VCaP (cell line): ENCODE results near the gene ARMCX1.
"Not testable (repeated sequence)": the region's sequence is repeated elsewhere in the genome, so short reads cannot be mapped to it uniquely, and the experiment has no call there.

Experiments used
- H3K27ac ChIP-seq: fragments of 450-650 bp; 2 replicates; pipeline ENCODE4 v1.5.1; 2017
- CTCF ChIP-seq: fragments of 450-650 bp; conservative IDR thresholded peaks from 2 replicates; pipeline ENCODE4 v1.5.1; 2017; ENCODE audit warnings: mild to moderate bottlenecking, moderate library complexity

The ARMCX1 gene

GRCh38 chrX:101550362-101550750 is at the start of gene ARMCX1:
Gene ARMCX1 (plus strand): TSS chrX:101550547. CDS start chrX:101552931, 2,384 bp downstream.
- TF ChIP-seq CTCF = no peak

GRCh38 chrX:101502929-101503328 is 47.4 kb upstream of the ARMCX1 start:
- not testable (repeated sequence) for H3K27ac ChIP-seq

More at GRCh38 chrX:101550362-101550750, at the start of gene ARMCX1:
- no peak within 1 kb of the TSS for H3K27ac ChIP-seq

- no peak for TF ChIP-seq CTCF
- H3K27ac ChIP-seq = no peak overlapping the region
Observed at GRCh38 chrX:101507372-101507771, 43.0 kb upstream of the ARMCX1 start.

- TF ChIP-seq CTCF = no peak
Observed at GRCh38 chrX:101507986-101508385, 42.4 kb upstream of the ARMCX1 start.

GRCh38 chrX:101530944-101531343 is 19.4 kb upstream of the ARMCX1 start:
- no peak overlapping the region for H3K27ac ChIP-seq
- TF ChIP-seq CTCF = no peak

More at GRCh38 chrX:101507986-101508385, 42.4 kb upstream of the ARMCX1 start:
- no peak overlapping the region for H3K27ac ChIP-seq

GRCh38 chrX:101539116-101539515 is 11.2 kb upstream of the ARMCX1 start:
- H3K27ac ChIP-seq = no peak overlapping the region
- TF ChIP-seq CTCF = no peak

GRCh38 chrX:101550751-101551379 is 518 bp downstream of the ARMCX1 start:
- H3K27ac ChIP-seq = no peak overlapping the region

More at GRCh38 chrX:101550751-101551379, 518 bp downstream of the ARMCX1 start:
- no peak for TF ChIP-seq CTCF
